Activated gamma-delta T cell treated with anti-CD3 and anti-CD28 coated beads, Interleukin-2, amount 50 U/mL, for 16 hours (primary cell): Measurements from ENCODE around the gene TMEM213.
"Not testable (repeated sequence)": the region's sequence is repeated elsewhere in the genome, so short reads cannot be mapped to it uniquely, and the experiment has no call there.

Experiments used
- DNase-seq: peaks from one replicate; pipeline ENCODE4 v3.0.0-alpha.2; 2020; ENCODE audit warnings: low read depth

The TMEM213 gene

DNA sequence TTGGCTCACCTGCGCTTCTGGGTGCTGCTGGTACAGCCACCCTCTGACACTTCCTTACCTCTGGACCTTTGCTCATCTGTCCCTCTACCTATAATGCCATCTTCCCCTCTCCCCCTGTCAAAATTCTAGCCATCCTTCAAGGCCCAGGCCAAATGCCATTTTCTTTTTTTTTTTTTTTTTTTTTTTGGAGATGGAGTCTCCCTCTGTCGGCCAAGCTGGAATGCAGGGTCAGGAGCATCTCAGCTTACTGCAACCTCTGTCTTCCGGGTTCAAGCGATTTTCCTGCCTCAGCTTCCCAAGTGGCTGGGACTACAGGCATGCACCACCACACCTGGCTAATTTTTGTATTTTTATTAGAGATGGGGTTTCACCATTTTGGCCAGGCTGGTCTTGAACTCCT is 748 bp upstream of the TMEM213 start:
- not testable (repeated sequence) for DNase-seq

DNA sequence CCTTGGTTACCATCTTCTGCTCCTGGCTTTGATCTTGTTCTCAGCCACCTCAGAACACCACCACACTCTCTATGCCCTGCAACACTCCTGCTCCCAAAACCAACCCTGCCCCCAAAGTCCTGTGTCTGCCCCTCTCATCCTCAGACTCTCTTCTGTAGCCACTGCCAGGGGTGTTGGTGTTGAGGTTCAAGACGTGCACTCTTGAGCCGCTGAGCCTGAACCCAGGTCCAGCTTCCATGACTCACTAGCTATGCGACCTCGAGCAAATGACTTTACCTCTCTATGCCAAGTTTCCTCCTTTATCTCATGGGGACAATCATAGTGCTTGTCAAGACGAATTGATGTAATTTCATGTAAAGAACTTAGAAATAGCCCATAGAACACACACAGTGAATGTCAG is 1.0 kb downstream of the TMEM213 start:
- DNase-seq: no peak

DNA sequence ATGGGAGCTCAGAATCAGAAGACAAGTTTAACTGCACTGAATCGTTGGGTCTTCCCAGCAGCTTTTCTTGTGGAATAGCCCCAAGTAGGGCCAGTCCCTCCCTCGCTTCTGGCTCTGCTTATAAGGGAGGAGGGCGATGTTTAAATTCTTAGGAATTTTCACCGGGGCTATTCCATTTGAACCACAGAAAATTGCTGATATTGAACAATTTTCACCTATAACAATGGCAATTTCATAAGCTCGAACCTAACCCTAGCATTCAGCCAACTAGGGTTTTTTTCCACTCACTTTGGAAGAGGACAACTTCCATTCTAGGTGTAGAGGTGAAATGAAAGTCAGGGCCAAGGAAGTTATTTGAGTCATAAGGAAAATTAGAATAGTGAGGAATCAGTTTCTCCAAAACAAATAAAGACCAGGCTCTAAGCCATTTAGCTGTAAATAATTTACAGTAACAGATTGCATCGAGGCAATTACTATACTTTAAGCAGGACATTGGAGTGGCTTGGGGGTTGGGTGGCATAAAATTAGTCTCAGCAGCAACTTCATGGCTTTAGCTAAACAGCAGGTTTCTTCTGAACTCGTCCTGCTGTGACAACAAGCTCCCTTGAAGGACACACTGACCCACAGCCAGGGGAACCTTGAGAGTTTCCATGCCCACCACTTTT is 1.7 kb downstream of the TMEM213 start:
- no peak for DNase-seq

DNA sequence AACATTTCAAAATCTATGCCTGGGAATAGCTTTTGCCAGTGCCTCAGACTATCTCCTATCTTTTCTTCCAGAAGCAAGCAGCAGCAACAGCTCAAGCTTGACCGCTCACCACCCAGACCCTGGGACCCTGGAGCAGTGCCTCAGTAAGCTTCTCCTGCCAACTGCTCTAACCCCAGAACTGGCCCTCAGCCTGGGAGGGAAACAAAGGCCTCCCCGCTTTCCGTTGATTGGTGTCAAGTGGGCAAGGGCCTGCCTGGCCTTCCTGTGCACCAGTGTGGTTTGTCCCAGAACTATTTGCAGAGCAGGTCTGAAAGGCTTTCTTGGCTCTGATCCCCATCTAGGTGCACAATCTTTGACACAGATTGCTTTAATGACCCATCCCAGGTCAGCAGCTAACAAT is 3.5 kb downstream of the TMEM213 start:
- DNase-seq: no peak

DNA sequence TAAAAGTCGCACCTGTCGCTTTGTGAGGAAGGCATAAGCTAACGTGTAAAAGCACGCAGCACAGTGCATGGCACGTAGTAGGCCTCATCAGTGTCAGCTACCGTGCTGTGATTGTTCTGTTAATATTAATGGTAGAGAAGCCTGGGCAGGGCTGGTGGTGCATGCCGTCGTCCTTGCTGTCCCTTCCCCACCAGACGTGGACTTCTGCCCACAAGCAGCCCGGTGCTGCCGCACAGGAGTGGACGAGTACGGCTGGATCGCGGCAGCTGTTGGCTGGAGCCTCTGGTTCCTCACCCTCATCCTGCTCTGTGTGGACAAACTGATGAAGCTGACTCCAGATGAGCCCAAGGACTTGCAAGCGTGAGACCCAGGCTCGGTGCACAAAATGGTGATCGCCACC is 4.9 kb downstream of the TMEM213 start:
- no peak for DNase-seq

DNA sequence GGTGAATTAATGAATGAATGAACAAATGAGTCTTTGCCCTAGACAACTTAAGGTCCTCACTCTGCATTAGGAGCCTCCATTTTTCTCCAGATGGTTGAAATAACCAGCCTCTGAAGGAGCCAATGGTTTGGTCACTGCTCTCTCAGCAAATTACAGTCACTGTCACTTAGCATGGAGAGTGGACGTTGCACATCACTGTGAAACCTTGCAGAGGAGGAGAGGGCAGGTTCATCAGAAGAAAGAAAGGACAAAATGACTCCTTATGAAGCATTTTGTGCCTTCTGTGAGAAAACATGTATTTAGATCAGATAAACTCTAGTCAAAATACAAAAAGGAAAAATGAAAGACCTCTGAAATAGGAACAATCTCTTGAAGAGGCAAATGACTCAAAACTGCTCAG is 6.8 kb downstream of the TMEM213 start:
- no peak for DNase-seq

DNA sequence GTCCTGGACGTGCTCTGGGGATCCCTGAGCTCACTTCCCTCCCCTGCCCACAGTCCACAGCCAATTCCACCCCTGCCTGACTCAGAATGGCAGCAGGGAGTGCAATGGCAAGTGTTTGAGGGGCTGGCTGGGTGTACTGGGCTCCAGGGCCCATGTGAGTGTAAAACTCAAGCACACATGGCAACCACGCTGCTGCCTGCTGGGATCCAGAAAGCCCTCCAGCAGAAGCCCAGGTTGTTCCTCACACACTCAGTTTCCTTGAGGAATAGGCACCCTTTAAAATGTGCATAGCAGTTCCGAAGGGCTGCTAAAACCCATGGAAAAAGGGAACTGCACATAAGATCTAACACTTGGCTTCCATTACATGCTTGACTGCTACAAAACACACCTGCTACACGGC is 11.6 kb downstream of the TMEM213 start:
- no peak for DNase-seq

DNA sequence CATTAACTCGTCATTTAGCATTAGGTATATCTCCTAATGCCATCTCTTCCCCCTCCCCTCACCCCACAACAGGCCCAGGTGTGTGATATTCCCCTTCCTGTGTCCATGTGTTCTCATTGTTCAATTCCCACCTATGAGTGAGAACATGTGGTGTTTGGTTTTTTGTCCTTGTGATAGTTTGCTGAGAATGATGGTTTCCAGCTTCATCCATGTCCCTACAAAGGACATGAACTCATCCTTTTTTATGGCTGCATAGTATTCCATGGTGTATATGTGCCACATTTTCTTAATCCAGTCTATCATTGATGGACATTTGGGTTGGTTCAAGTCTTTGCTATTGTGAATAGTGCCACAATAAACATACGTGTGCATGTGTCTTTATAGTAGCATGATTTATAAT is 13.5 kb downstream of the TMEM213 start:
- not testable (repeated sequence) for DNase-seq

DNA sequence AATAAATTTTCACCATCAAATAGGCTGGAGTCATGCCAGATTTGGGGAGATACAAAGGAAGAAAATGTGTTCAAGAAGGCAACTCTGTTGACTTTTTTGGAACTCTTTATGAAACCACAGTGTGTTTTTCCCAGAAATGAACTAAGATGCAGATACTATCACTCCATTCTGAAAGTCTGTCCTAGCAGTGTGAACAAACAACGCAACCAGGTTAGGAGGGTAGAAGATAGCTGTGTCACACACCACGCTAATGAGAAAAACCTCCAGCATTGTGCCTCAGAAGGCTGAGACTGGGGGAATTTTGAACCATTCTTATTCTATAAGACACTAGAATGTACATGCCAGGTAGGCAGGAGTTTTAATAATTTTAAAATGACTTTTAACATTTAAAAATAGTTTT is 16.2 kb downstream of the TMEM213 start:
- DNase-seq: no peak

DNA sequence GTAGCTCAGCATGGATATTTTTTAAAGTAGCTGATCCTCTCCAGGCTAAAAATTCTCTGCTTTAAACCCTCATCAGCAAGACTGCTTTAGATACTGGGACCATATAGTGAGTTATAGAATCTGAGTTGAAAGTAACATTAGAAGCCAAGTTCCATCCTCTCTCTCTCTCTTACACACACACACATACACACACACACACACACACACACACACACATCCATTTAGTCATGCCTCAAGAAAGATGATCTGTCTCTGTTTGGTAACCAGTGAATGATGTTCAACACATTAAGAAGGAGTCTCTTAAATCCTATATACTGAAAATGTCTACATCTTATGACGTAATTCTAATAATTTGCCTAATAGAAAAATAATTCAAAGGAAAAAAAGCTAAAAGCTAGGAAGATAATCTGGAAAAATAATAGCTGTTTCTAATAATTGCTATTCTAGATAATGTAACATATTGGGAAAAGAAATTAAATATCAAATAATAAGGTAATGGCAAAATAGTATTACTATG is 17.1 kb downstream of the TMEM213 start:
- no peak for DNase-seq

DNA sequence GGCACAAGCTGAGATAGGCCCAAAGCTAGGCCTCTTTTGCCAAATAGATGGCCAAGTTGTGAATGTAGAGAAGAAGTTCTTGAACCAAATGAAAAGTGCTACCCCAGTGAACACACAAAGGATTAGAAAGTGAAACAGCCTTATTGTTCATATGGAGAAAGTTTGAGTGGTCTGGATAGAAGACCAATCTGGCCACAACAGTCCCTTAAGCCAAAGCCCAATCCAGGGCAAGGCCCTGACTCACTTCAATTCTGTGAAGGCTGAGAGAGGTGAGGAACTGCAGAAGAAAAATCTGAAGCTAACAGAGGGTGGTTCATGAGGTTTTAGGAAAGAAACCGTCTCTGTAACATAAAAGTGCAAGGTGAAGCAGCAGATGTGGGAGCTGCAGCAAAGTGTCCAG is 18.9 kb downstream of the TMEM213 start:
- no peak for DNase-seq

DNA sequence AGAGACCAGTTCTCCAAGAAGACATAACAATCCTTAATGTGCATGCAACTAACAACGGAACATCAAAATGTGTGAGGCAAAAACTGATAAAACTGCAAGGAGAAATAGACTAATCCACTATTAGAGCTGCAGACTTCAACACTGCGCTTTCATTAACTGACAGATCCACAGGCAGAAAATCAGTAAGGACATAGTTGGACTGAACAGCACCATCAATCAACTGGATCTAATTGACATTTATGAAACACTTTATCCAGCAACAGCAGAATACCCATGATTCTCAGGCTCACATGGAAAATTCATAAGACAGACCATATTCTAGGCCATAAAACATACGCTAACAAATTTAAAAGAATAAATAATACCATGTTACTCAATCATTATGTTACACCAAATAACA is 21.8 kb downstream of the TMEM213 start:
- no peak for DNase-seq

DNA sequence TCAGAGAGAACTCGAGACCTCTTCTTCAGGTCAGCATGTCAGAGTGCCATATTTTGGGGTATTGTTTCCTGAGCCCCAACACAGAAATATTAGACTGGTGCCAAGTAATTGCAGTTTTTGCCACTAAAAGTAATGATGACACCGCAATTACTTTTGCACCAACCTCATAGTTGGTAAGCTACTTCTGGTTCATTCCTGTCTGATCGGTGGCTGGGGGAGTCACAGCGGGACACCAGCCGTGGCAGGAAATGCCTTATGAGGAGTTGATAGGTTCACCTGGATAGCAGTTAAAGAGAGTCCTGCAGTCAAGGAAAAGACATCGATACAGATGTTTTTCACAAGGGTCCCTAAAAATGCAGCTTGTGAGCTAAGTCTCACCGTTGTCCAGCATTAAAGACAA is 24.1 kb downstream of the TMEM213 start:
- DNase-seq: no peak

DNA sequence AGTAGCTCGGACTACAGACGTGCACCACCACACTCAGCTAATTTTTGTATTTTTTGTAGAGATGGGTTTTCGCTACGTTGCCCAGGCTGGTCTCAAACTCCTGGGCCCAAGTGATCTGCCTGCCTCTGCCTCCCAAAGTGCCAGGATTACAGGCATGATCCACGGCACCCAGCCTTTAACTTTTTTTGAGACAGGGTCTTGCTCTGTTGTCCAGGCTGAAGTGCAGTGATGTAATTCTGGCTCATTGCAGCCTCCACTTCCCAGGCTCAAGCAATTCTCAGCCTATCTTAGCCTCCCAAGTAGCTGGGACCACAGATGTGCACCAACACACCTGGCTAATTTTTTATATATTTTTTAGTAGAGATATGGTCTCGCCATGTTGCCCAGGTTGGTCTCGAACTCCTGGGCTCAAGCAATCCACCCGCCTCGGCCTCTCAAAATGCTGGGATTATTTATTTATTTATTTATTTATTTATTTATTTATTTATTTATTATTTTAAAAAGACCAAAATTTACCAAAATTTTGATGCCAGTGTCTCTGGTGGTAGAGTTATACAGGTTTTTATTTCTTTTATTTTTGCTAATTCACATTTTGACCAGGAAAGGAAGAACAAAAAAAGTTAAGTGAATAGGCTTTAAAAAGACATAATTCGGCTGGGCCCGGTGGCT is 25.2 kb downstream of the TMEM213 start:
- DNase-seq: no peak

DNA sequence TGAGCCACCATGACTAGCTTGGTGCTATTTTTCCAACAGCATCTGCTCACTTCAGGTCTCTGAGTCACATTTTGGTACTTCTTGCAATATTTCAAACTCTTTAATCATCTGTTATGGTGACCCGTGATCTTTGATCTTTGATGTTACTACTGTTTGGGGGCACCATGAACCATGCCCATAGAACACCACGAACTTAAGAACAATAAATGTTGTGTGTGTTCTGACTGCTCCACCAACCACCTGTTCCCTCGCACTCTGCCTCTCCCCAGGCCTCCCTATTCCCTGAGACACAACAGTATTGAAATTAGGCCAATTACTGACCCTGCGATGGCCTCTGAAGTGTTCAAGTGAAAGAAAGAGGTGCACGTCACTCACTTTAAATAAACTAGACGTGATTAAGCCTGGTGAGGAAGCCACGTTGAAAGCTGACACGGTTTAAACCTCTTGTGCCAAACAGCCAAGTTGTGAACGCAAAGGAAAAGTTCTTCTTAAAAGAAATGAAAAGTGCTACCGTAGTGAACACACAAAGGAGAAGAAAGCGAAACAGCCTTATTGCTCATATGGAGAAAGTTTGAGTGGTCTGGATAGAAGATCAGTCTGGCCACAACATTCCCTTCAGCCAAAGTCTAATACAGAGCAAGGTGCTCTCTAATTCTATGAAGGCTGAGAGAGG is 27.4 kb downstream of the TMEM213 start:
- no peak for DNase-seq

DNA sequence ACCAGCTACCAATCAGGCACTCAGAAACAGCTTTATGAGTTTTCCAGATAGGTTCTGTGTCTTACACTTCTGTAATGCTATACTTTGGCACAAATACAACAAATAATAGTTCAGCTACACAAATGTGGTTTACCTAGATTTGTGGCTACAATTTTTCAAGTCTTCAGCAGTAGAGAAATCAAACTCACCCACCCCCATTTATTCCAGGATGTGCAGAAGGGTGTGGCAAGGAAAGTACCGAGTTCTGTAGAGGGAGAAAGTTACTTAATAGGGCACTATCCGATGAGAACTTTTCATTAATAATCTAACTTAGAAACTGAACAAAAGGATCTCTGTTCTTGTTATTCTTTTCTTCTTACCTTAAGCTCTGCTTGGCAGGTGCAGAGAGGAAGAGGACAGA is 30.5 kb downstream of the TMEM213 start:
- no peak for DNase-seq

DNA sequence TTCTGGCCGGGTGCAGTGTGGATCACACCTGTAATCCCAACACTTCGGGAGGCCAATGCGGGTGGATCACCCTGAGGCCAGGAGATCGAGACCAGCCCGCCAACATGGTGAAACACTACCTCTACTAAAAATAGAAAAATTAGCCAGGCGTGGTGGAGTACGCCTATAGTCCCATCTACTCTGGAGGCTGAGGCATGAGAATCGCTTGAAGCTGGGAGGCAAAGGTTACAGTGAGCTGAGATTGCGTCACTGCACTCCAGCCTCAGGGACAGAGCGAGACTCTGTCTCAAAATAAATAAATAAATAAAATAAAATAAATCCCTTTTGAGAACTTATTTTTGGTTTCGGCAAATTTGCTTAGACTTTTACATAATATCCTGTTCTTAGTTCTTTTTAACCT is 31.5 kb downstream of the TMEM213 start:
- DNase-seq: no peak

DNA sequence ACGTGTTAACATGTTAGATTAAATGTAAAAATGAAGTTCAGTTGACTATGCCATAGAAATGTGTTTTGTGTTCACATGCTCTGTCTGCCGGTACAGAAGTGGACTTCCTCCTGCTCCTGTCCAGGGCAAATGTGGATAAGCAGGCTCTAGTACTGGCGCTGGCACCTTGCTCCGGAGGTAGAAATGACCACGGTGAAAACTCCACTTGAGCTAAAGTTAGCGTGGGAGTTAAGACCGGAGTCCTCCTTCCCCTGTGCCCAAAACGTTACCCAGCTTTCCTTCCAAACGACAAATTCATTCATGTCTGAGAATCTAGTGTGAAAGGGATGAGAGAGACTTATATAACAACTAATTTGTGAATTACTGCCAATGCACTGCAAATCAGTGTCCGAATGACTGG is 35.2 kb downstream of the TMEM213 start:
- no peak for DNase-seq

DNA sequence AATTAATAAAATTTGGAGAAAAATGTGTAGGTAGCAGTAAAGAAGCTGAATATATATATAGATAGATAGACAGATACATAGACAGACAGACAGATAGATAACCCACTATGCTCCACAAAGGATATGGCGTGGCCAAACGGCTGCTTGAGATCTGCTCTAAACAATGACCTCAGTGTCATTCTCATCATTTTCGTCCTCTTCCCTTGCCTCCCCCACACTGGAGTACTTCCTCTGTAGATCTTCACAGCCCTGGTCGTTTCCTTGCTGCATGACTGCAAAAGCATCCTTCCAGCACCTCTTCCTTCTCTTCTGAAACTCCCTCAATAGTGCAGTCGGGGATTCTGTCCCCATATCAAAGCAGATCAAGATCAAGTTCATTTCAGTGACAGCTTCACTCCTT is 35.8 kb downstream of the TMEM213 start:
- no peak for DNase-seq

DNA sequence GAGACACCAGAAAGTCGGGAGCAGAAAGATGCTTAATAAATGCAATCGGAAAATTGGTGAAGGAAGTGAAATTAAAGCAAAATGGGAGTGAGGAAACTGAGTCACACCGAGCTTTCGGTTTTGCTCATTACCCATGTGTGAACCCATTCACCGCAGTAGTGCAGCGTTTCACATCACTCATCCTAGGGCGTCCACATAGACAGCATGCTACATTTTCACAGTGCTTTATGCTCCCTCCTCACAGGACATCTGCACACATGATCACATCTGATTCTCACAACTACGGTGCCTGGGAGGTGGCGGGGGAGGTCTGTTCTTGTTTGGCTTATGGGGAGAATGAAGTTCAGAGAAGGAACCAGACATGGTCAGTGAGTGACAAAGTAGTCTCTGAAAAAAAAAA is 36.8 kb downstream of the TMEM213 start:
- no peak for DNase-seq

DNA sequence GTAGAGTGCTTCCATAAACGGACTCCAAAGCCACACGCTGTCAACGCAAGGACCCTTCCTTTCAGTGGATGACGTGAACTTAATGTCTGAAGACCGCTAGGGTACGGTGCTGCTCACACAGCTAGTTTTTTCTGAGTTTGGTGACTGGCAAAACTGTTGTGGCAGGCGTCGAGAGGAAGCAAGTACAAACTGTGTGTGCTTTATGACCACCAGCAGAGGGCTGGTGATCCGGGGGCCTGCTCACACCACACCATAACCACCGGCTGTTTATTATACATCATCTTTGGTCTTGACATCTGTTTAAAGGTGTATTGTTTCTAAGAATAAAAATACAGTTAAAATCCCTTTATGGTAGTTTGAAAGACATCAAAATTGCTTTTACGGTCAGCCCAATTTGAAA is 37.3 kb downstream of the TMEM213 start:
- DNase-seq: no peak

DNA sequence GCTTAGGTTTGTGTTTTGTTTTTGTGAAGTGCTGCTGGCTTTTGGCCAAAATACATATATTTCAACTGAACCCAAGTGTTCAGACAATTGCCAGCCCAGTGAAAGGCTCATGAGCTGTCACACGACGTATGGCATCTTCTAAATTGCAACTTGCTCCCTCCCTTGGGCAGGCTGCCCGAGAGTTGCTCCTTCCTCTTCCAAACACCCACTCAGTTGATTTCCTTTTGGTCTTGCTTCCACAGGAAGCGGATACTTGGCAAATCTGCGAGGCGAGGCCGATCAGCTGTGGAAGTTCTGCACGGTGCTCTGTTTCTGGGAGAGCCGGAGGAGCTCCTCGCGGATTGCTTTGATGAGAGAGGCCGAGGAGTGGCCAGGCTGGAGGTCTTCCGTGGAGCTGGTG is 39.8 kb downstream of the TMEM213 start:
- DNase-seq: no peak

DNA sequence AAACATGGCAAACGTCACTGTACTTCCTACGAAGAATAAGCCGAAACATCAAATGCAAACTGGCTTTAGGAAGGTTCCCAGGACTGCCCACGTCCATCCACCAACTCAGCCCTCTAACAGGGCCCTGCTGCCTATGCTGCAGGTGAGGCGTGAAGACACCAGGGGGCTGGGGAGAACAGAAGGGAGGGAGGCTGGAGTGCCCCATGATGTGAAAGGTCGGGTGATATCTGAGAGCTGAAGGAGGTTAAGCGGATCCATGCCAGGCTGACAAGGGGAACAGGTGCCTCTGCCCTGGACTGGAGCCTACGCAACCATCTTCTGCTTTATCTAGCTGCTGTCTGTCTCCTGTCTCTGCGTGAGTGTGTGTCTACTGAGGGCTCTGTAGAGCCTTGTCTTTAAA is 40.4 kb downstream of the TMEM213 start:
- DNase-seq: no peak
